Mesothelial cell of epicardium (in vitro differentiated cells): ENCODE data around the gene FIBCD1. TPM values are rescaled to one million over a fixed set of nuclear protein-coding genes. Genes with fewer than 3 reads are reported as not detected.

Experiments used
- DNase-seq, 2 experiments: peaks; one replicate each; pipeline ENCODE4 v3.0.0; 2021; ENCODE audit warnings: low spot score in 2 of 2; ENCODE audit not compliant: unreplicated experiment in 2 of 2
- H3K27ac Mint-ChIP-seq: 2 replicates; pipeline ENCODE4 v1.8.0; 2021; ENCODE audit warnings: mixed read lengths
- H3K27me3 Mint-ChIP-seq: 2 replicates; pipeline ENCODE4 v1.8.0; 2021; ENCODE audit warnings: low read depth, mixed read lengths
- H3K36me3 Mint-ChIP-seq: 2 replicates; pipeline ENCODE4 v1.8.0; 2021; ENCODE audit warnings: mixed read lengths
- H3K4me1 Mint-ChIP-seq: 2 replicates; pipeline ENCODE4 v1.8.0; 2021; ENCODE audit warnings: mixed read lengths
- H3K4me3 Mint-ChIP-seq: 2 replicates; pipeline ENCODE4 v1.8.0; 2021; ENCODE audit warnings: mild to moderate bottlenecking, moderate library complexity, mixed read lengths
- H3K9me3 Mint-ChIP-seq: 2 replicates; pipeline ENCODE4 v1.8.0; 2021; ENCODE audit warnings: mixed read lengths
- total RNA-seq: library from RNA; stranded (reverse); gene quantifications from 3 replicates; pipeline ENCODE4 v1.2.1, GENCODE V29; 2021
- TF ChIP-seq, protein P1 (sequence below): fragments of 200-600 bp; sonication (generic); IDR thresholded peaks from one replicate; pipeline ENCODE4 v1.5.0; 2021; ENCODE audit warnings: antibody characterized with exemption; ENCODE audit not compliant: unreplicated experiment

Gene FIBCD1
- total RNA-seq, 1 donor from 2014 or later = 2.2 TPM

GRCh38 chr9:130887494-130888144 is 51.4 kb downstream of the FIBCD1 start:
- no peaks in the 10 kb centered on the region for H3K9me3 Mint-ChIP-seq
- DNase-seq = no peak
- peaks cover 28% of the 10 kb centered on the region for H3K36me3 Mint-ChIP-seq
- peaks cover 3% of the 10 kb centered on the region for H3K4me1 Mint-ChIP-seq
- TF ChIP-seq, protein P1, sequence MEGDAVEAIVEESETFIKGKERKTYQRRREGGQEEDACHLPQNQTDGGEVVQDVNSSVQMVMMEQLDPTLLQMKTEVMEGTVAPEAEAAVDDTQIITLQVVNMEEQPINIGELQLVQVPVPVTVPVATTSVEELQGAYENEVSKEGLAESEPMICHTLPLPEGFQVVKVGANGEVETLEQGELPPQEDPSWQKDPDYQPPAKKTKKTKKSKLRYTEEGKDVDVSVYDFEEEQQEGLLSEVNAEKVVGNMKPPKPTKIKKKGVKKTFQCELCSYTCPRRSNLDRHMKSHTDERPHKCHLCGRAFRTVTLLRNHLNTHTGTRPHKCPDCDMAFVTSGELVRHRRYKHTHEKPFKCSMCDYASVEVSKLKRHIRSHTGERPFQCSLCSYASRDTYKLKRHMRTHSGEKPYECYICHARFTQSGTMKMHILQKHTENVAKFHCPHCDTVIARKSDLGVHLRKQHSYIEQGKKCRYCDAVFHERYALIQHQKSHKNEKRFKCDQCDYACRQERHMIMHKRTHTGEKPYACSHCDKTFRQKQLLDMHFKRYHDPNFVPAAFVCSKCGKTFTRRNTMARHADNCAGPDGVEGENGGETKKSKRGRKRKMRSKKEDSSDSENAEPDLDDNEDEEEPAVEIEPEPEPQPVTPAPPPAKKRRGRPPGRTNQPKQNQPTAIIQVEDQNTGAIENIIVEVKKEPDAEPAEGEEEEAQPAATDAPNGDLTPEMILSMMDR = no peak
- no peak overlapping the region for H3K4me3 Mint-ChIP-seq
- no peaks in the 10 kb centered on the region for H3K27me3 Mint-ChIP-seq
- no peak overlapping the region for H3K27ac Mint-ChIP-seq

DNA sequence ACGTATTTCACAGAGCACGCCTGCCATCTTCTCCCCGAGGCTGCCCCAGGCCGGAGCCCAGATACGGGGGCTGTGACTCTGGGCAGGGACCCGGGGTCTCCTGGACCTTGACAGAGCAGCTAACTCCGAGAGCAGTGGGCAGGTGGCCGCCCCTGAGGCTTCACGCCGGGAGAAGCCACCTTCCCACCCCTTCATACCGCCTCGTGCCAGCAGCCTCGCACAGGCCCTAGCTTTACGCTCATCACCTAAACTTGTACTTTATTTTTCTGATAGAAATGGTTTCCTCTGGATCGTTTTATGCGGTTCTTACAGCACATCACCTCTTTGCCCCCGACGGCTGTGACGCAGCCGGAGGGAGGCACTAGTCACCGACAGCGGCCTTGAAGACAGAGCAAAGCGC is 52.1 kb downstream of the FIBCD1 start:
- TF ChIP-seq, protein P1 = no peak
- peaks cover 3% of the 10 kb centered on the region for H3K4me1 Mint-ChIP-seq
- no peak overlapping the region for H3K27ac Mint-ChIP-seq
- H3K36me3 Mint-ChIP-seq = peaks cover 30% of the 10 kb centered on the region
- no peak overlapping the region for H3K4me3 Mint-ChIP-seq
- DNase-seq = no peak
- no peaks in the 10 kb centered on the region for H3K27me3 Mint-ChIP-seq
- no peaks in the 10 kb centered on the region for H3K9me3 Mint-ChIP-seq

GRCh38 chr9:130885484-130886375 is 53.3 kb downstream of the FIBCD1 start:
- Mint-ChIP-seq H3K4me3 (no peak overlapping the region), H3K9me3 (no peaks in the 10 kb centered on the region), H3K27me3 (no peaks in the 10 kb centered on the region), H3K4me1 (peaks cover 3% of the 10 kb centered on the region), H3K27ac (peak overlapping the region; percentile 34), H3K36me3 (peaks cover 39% of the 10 kb centered on the region)
- no peak for DNase-seq
- TF ChIP-seq, protein P1 = no peak

DNA sequence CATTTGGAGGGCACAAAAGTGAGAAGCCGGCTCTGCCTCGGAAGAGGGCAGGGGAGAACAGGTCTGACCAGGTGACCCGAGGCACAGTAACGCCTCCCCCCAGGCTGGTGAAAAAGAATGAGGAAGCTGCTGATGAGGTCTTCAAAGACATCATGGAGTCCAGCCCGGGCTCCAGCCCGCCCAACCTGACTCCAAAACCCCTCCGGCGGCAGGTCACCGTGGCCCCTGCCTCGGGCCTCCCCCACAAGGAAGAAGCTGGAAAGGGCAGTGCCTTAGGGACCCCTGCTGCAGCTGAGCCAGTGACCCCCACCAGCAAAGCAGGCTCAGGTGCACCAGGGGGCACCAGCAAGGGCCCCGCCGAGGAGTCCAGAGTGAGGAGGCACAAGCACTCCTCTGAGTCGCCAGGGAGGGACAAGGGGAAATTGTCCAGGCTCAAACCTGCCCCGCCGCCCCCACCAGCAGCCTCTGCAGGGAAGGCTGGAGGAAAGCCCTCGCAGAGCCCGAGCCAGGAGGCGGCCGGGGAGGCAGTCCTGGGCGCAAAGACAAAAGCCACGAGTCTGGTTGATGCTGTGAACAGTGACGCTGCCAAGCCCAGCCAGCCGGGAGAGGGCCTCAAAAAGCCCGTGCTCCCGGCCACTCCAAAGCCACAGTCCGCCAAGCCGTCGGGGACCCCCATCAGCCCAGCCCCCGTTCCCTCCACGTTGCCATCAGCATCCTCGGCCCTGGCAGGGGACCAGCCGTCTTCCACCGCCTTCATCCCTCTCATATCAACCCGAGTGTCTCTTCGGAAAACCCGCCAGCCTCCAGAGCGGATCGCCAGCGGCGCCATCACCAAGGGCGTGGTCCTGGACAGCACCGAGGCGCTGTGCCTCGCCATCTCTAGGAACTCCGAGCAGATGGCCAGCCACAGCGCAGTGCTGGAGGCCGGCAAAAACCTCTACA is 54.2 kb downstream of the FIBCD1 start:
- Mint-ChIP-seq H3K27ac (no peak overlapping the region), H3K36me3 (peaks cover 43% of the 10 kb centered on the region), H3K4me3 (no peak overlapping the region), H3K9me3 (no peaks in the 10 kb centered on the region), H3K27me3 (no peaks in the 10 kb centered on the region), H3K4me1 (peaks cover 3% of the 10 kb centered on the region)
- DNase-seq = no peak
- TF ChIP-seq, protein P1 = no peak

- Mint-ChIP-seq H3K27ac (no peak overlapping the region), H3K4me3 (no peak overlapping the region), H3K27me3 (no peaks in the 10 kb centered on the region), H3K9me3 (no peaks in the 10 kb centered on the region), H3K4me1 (peaks cover 3% of the 10 kb centered on the region), H3K36me3 (peaks cover 50% of the 10 kb centered on the region)
- DNase-seq = no peak
- TF ChIP-seq, protein P1 = no peak
These were observed 54.9 kb downstream of the FIBCD1 start for GRCh38 chr9:130884111-130884531.
